Adrenal gland (tissue), 12 donors: Measurements from ENCODE around the gene GPSM3. TPM values are rescaled to one million over a fixed set of nuclear protein-coding genes. Genes with fewer than 3 reads are reported as not detected.

ENCODE experiments used
- DNase-seq, 7 donors: peaks; one replicate each; pipeline ENCODE4 v3.0.0-alpha.2; 2019 to 2020
- H3K27ac ChIP-seq, 5 donors: fragments of 200-600 bp; sonication (generic) in 4 of 5; 1 replicate in 3 of 5; 2 replicates in 2 of 5; pipeline versions ENCODE4 v1.5.1 to v1.8.0; 2016 to 2020; ENCODE audit warnings: mild to moderate bottlenecking in 1 of 5
- H3K27me3 ChIP-seq: fragments of 200-600 bp; 2 replicates; pipeline ENCODE4 v1.8.0; 2021
- H3K36me3 ChIP-seq, 2 donors: fragments of 200-600 bp; replicated peaks in 1 of 2; 1 replicate in 1 of 2; 2 replicates in 1 of 2; pipeline versions ENCODE4 v1.5.1 to v1.8.0; 2018 to 2022
- H3K4me1 ChIP-seq, 2 donors: fragments of 200-600 bp; replicated peaks in 1 of 2; 1 replicate in 1 of 2; 2 replicates in 1 of 2; pipeline versions ENCODE4 v1.5.1 to v1.8.0; 2018 to 2021
- H3K4me3 ChIP-seq, 4 donors: fragments of 200-600 bp; sonication (generic) in 3 of 4; one replicate each; pipeline ENCODE4 v1.5.1; 2016 to 2018
- H3K9me3 ChIP-seq, 3 donors: fragments of 200-600 bp; sonication (generic) in 1 of 3; replicated peaks in 1 of 3; 1 replicate in 2 of 3; 2 replicates in 1 of 3; pipeline versions ENCODE4 v1.5.1 to v1.8.0; 2016 to 2021
- CTCF ChIP-seq, 6 experiments: fragments of 450-650 bp in 4 of 6; fragments of 200-600 bp in 2 of 6; sonication (generic) in 1 of 6; IDR thresholded peaks; 1 replicate in 5 of 6; 2 replicates in 1 of 6; pipeline versions ENCODE4 v1.5.1 to v1.8.0; 2016 to 2021; ENCODE audit warnings: antibody characterized with exemption in 6 of 6, mild to moderate bottlenecking in 2 of 6, moderate library complexity in 1 of 6
- POLR2A ChIP-seq, 2 donors: fragments of 450-650 bp; IDR thresholded peaks; one replicate each; pipeline ENCODE4 v1.6.1; 2017; ENCODE audit warnings: antibody characterized with exemption in 2 of 2, mild to moderate bottlenecking in 2 of 2, moderate library complexity in 1 of 2
- WGBS, 4 donors: extraction: QIAGEN DNeasy Blood & Tissue Kit in 2 of 4; methylation state at CpG; one replicate each; pipeline versions ENCODE4 v1.1.5 to v1.1.7; 2013 to 2017; 5-methylcytosine and 5-hydroxymethylcytosine counted together
- intact Hi-C, 2 donors: fragments of 100-400 bp; cut with DNase I; formaldehyde crosslinking; loops; one replicate each; pipeline versions ENCODE4 v1.14.1 to v1.15.0; 2022 to 2023
- polyA plus RNA-seq, 3 donors: library from polyadenylated mRNA; stranded (reverse); fragments of 200-250 nt in 2 of 3; fragments of 350-450 nt in 1 of 3; fragmentation: Illumina TruSeq in 1 of 3; extraction: RNeasy Lipid Tissue Mini Kit (QIAGEN cat#74804) in 1 of 3; gene quantifications; one replicate each; pipeline ENCODE4 v1.2.3, GENCODE V29; 2013 to 2014
- total RNA-seq, 9 donors: library from RNA; depleted of rRNA in 4 of 9; stranded (reverse); fragments of >200 nt in 4 of 9; fragments of 120-200 nt in 1 of 9; fragmentation: NEBNext Ultra II Directional in 1 of 9; extraction: Animal tissue kit (Norgen Biotek cat#: 25700) in 1 of 9; gene quantifications; one replicate each; pipeline versions ENCODE4 v1.1.0 to v1.2.4, GENCODE V29; 2013 to 2023
- donor health status: healthy with polysubstance abuse.
- donor health status: Bipolar disorder and iron deficiency.
- donor health status: DM: yes; HTN: yes; CAD: no.
- donor health status: DM: no; HTN: no; CAD: no.
- donor health status: DM: no; HTN: no; CAD: no.
- donor health status: DM: yes; HTN: yes; CAD: no.

GPSM3 gene
- total and polyA plus RNA-seq, 12 donors, result 3.8 to 40.3 (median 17.6) TPM

GRCh38 chr6:32226434-32226833, 34.0 kb upstream of the GPSM3 start:
- no peaks in the 10 kb centered on the region for H3K36me3 ChIP-seq
- TF ChIP-seq POLR2A (IDR thresholded peaks at IDR 0.05), result no peak
- DNase-seq, result peak in 1 of 7 donors; percentile 9
- intact Hi-C loops, result no loop called here
- no peaks in the 10 kb centered on the region for H3K9me3 ChIP-seq
- no peak overlapping the region for H3K4me3 ChIP-seq
- H3K4me1 ChIP-seq, result no peaks in the 10 kb centered on the region
- H3K27me3 ChIP-seq, result no peaks in the 10 kb centered on the region
- WGBS, 4 donors, result 88 to 94% (median 93%) methylated on average over 7 of the region's 7 CpGs
- H3K27ac ChIP-seq, result no peak overlapping the region

GRCh38 chr6:32224696-32225095, 32.3 kb upstream of the GPSM3 start:
- 62 to 82% (median 66%) methylated on average over 2 of the region's 2 CpGs for WGBS, 4 donors
- H3K4me1 ChIP-seq, result no peaks in the 10 kb centered on the region
- TF ChIP-seq POLR2A (IDR thresholded peaks at IDR 0.05) (no peak), CTCF (IDR thresholded peaks at IDR 0.05) (no peak)

GRCh38 chr6:32223258-32224235, 31.1 kb upstream of the GPSM3 start, which contains the start of gene NOTCH4:
Gene NOTCH4 (minus strand): TSS chr6:32224067. CDS start chr6:32223928, 139 bp downstream.
- no peaks in the 10 kb centered on the region for H3K27me3 ChIP-seq
- H3K9me3 ChIP-seq, result no peaks in the 10 kb centered on the region
- DNase-seq, result peak in 4 of 7 donors; percentile 32 to 65 (median 41)
- no peak within 1 kb of the TSS for H3K4me3 ChIP-seq
- no peak for TF ChIP-seq POLR2A (IDR thresholded peaks at IDR 0.05)
- no peak for TF ChIP-seq CTCF (IDR thresholded peaks at IDR 0.05)
- no peaks in the 10 kb centered on the region for H3K36me3 ChIP-seq
- H3K4me1 ChIP-seq, result no peaks in the 10 kb centered on the region
- 51 to 65% (median 59%) methylated on average over 18 to 20 of the region's 20 CpGs for WGBS, 4 donors
- intact Hi-C loops, result no loop called here
- peak within 1 kb of the TSS in 1 of 5 donors; percentile 75 for H3K27ac ChIP-seq

More at GRCh38 chr6:32224696-32225095, 32.3 kb upstream of the GPSM3 start:
- peak in 1 of 7 donors; percentile 3 for DNase-seq
- Histone ChIP-seq H3K9me3 (no peaks in the 10 kb centered on the region), H3K36me3 (no peaks in the 10 kb centered on the region), H3K4me3 (no peak overlapping the region), H3K27ac (no peak overlapping the region), H3K27me3 (no peaks in the 10 kb centered on the region)
- intact Hi-C loops, result no loop called here

GRCh38 chr6:32222333-32223230, 30.1 kb upstream of the GPSM3 start:
- no peaks in the 10 kb centered on the region for H3K27me3 ChIP-seq
- TF ChIP-seq CTCF (IDR thresholded peaks at IDR 0.05) (no peak), POLR2A (IDR thresholded peaks at IDR 0.05) (no peak)
- peak in 1 of 7 donors; percentile 45 for DNase-seq
- no peaks in the 10 kb centered on the region for H3K9me3 ChIP-seq
- intact Hi-C loops, result no loop called here
- no peak overlapping the region for H3K4me3 ChIP-seq
- no peaks in the 10 kb centered on the region for H3K4me1 ChIP-seq
- no peaks in the 10 kb centered on the region for H3K36me3 ChIP-seq
- 66 to 87% (median 72%) methylated on average over 4 to 8 of the region's 8 CpGs for WGBS, 4 donors
- peak overlapping the region in 1 of 5 donors; percentile 75 for H3K27ac ChIP-seq
